NCI-H748 (cell line): ENCODE results near the gene AREL1.

Source experiments
- DNase-seq: peaks from one replicate; lab custom pipeline; 2025; ENCODE audit not compliant: unreplicated experiment; lab: John Stamatoyannopoulos, UW

The AREL1 gene

DNA sequence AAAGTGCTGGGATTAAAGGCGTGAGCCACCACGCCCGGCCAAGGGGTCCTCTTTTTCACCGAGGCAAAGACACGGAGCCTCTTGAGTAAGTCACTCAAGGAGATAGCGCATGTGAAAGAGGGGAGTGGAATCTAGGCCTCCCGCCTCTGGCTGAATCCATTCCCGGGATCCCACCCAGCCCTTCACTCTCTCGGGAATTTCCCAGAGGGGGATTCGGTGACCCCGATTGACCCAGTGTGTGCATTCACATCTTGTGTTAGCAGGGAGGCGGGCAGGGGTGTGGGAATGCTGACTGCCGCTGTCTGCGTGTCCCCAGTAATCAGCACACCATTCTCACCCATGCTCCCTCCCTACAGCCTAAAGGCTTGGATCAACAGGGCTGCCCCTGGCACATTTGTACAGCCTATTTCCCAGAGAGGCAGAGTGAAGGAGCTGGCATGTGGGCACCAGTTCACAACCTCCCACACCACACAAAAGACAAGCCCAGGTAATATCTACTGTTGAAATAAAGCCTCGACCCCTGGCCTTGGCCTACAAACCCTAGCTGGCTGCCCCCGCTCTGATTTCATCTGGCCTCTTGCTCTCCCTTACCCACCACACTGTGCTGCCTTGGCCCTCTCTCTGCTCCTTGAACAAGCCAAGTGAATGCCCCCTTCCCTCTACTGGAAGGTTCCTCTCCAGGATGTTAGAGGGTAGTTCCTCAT, 99.5 kb downstream of the AREL1 start:
- no peak for DNase-seq

GRCh38 chr14:74612350-74613021, 100.4 kb downstream of the AREL1 start:
- peak; percentile 81 for DNase-seq

DNA sequence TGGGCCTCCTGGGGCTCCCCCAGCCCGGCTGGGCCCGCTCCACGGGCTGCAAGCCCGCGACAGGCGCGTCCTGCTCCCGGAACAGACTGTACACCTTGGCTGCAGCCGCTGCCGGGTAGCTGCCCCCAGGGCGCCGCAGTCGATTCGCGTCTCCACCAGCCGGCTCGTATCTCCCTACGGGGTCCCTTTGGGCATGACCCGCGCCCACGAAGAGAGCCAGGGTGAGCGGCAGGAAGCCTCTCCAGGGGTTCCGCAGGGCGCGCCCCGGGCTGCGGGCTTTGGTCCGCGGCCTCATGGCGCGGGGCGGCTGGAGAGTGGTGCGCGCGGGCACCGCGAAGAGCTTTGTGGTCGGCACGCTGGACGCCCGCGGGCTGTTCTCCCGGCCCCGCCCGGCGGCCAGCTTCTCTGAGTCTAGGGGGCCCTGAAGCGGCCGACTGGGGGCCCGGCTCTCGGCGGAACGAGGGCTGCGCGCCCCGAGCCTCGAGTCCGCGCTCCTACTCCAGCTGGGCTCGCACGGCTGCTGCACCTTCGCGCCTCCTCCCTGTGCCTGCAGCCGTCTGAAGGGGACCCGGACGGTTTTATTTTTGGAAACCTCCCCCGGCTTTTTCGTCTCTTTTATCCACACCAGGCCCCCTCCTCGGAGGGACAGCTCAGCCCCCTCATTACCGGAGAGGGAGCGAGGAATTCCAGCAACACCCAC, 101.1 kb downstream of the AREL1 start, which contains the start of gene LTBP2:
LTBP2 (minus strand) TSS at position 588 of the 700 bp plus-strand sequence; CDS start at position 295, 293 bp downstream.
- peak; percentile 30 for DNase-seq
